RWPE1 (cell line): Measurements from ENCODE around the gene HSF5.
A peak's percentile ranks its signal among the peaks of the same experiment; 100 is the strongest.

ENCODE experiments used
- CTCF ChIA-PET: fragments of 350-600 bp; sonication (Branson Sonifier 250); formaldehyde crosslinking; extraction: SDS; loops from one replicate; lab custom pipeline; 2021; lab: Yijun Ruan, JAX
- POLR2A ChIA-PET: fragments of 400-600 bp; formaldehyde crosslinking; extraction: SDS; loops from one replicate; lab custom pipeline; 2020; ENCODE audit warnings: antibody characterized with exemption; ENCODE audit not compliant: low non-redundant PET; lab: Yijun Ruan, JAX
- DNase-seq: peaks from one replicate; pipeline ENCODE4 v3.0.0; 2012; ENCODE audit warnings: low spot score
- H3K27ac ChIP-seq: fragments of 450-650 bp; 2 replicates; pipeline ENCODE4 v1.5.1; 2017
- TF ChIP-seq, protein P1 (sequence below): fragments of 450-650 bp; conservative IDR thresholded peaks from 2 replicates; pipeline ENCODE4 v1.5.1; 2017; ENCODE audit warnings: low read depth, mild to moderate bottlenecking

Gene HSF5

DNA sequence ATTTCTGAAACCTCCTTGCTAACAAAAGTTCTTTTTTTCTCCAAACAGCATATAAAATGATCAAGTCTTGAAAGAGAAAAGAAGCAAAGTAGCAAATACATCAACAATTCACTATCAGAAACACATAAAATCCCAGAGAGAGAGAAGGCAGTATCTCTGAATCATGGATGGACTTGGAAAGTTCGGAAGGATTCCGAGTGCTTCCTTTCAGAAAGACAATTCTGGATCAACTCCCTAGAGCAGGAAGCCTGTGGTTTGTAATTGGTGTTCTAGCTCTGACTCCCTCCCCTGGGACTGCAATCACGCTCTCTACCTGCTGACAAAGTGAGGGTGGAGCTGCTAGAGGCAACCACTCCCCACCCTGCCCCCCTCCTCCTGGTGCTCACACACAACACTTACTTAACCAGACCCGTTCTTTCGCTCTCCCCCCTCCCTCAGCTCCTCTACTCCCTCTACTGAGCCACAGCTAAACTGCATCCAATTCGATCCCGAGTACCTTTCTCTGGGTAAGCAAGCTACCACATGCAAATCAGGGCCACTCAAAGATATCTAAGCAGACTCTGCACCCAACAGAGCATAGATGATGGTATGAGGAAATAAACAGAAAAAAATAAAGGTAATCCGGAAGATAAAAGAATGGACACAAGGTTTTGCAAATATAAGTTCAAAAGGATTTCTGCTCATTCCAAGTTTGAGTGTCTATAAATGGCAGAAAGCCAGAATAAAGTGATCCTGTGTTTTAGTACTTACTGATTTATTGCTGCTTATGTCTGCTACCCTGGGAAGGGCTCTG is 70.7 kb downstream of the HSF5 start, which contains the start of gene RNF43:
Gene RNF43 (minus strand): TSS at position 235 of the 793 bp plus-strand sequence. CDS start 1,957 bp downstream, outside the sequence.
- CTCF ChIA-PET = interaction anchor here (0.6 to 1.3 kb wide), 14 partner anchors 16 to 1659 kb away, joined by 3 to 10 read pairs (median 4); partner anchors contain the start of gene SUPT4H1
- POLR2A ChIA-PET = interaction anchor here (0.6 to 1.7 kb wide), 2 partner anchors 62 to 65 kb away, joined by 8 to 21 read pairs; partner anchors contain the start of gene SUPT4H1
- DNase-seq = peak; percentile 99
- H3K27ac ChIP-seq = peak within 1 kb of the TSS; percentile 61
- TF ChIP-seq, protein P1, sequence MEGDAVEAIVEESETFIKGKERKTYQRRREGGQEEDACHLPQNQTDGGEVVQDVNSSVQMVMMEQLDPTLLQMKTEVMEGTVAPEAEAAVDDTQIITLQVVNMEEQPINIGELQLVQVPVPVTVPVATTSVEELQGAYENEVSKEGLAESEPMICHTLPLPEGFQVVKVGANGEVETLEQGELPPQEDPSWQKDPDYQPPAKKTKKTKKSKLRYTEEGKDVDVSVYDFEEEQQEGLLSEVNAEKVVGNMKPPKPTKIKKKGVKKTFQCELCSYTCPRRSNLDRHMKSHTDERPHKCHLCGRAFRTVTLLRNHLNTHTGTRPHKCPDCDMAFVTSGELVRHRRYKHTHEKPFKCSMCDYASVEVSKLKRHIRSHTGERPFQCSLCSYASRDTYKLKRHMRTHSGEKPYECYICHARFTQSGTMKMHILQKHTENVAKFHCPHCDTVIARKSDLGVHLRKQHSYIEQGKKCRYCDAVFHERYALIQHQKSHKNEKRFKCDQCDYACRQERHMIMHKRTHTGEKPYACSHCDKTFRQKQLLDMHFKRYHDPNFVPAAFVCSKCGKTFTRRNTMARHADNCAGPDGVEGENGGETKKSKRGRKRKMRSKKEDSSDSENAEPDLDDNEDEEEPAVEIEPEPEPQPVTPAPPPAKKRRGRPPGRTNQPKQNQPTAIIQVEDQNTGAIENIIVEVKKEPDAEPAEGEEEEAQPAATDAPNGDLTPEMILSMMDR = peak; percentile 95

DNA sequence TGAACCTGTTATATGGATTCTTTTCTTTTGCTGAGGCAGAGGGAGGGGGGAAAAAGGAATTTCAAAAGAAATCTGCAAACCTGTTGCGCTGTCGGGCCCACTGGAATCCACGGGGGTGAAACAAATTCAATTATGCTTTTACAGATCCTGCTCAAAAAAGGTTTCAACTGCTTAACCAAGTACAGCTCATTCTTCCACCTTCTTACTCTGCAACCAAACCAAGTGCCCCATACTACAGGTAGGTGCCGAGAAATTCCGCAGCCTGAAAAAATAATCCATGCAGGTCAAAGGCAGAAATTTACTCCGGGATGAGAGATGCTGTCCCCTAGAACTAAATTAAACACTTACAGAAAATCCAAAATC is 71.3 kb downstream of the HSF5 start:
- DNase-seq = no peak
- ChIA-PET POLR2A (interaction anchor here (1.7 kb wide), 1 partner anchor 65 kb away, joined by 21 read pairs; the partner anchor contains the start of gene SUPT4H1), CTCF (interaction anchor here (0.6 to 1.3 kb wide), 10 partner anchors 15 to 520 kb away, joined by 3 to 10 read pairs (median 5); partner anchors contain the start of gene SUPT4H1)
- H3K27ac ChIP-seq = peak overlapping the region; percentile 61
- TF ChIP-seq, protein P1 = no peak

DNA sequence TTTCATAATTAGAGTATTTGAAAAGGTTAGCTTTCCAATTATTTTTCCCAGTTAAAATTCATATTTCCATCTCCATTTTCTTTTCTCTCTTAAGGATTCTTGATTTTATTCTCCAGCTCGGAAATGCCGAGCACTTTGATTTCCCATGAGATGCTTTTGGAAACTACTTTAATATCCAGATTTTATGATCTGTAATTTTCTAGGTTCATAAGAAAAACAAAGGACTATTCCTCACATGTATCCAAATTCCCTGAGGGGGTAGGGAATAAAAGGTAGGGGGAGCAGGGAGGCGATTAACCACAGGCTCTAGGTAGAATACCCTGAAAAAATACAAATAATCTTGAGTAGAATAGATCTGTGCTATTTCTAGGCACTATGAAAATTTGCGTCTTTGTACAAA is 71.8 kb downstream of the HSF5 start:
- no peak for DNase-seq
- ChIA-PET CTCF (interaction anchor here (1.2 kb wide), 1 partner anchor 99 kb away, joined by 3 read pairs; no protein-coding TSS in a partner anchor), POLR2A (interaction anchor here (1.7 to 2.0 kb wide), 2 partner anchors 64 kb away, joined by 7 to 21 read pairs; partner anchors contain the start of gene SUPT4H1)
- TF ChIP-seq, protein P1 = no peak
- H3K27ac ChIP-seq = no peak overlapping the region

DNA sequence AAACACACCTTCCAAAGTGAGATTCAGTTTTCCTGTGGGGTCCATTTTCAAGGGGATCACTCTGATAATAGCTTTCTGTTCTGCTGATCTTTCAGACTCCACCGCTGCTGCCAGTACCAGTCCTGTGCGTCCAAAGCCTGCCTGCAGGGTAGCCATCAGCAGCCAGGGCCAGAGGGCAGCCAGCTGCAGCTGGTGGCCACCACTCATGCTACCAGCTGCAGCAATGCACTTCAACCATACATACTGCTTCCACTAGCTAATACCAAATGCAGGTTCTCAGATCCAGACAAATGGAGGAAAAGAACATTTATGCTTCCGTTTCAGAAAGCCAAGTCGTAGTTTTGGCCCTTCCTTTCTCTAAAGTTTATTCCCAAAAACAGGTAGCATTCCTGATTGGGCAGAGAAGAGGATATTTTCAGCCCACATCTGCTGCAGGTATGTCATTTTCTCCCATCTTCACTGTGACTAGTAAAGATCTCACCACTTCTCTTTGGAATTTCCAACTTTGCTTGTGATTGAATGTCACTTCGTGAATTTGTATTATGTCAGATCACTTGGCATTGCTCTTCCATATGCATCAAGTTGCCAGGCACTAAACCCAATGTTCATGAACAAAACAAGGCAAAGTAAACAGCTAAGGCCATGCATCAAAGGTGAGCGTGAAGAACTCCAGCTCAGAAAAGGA is 72.7 kb downstream of the HSF5 start:
- ChIA-PET POLR2A (interaction anchor here (2.0 kb wide), 1 partner anchor 63 kb away, joined by 7 read pairs; the partner anchor contains the start of gene SUPT4H1), CTCF (interaction anchor here (0.7 to 1.2 kb wide), 2 partner anchors 98 to 1731 kb away, joined by 3 read pairs; no protein-coding TSS in a partner anchor)
- TF ChIP-seq, protein P1 = no peak
- DNase-seq = no peak
- peak overlapping the region; percentile 71 for H3K27ac ChIP-seq

DNA sequence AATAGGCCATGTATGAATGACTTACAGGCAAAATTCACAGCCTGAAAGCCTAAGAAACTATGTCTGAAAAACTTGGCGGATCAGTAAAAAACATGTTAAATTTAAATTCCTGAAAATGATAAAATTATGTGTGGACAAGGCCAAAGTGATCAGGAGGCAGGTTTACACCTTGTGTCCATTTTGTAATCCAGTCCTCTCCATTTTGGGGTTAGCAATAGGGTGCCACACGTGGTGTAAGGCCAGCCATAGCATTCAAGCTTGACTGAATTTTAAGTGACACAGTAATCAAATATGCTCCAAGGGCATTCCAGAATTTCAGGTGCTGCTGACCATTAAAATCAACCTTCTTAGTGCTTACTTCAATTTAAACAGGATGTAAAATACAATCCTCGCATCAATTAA is 73.6 kb downstream of the HSF5 start:
- ChIA-PET POLR2A (interaction anchor here (2.0 kb wide), 1 partner anchor 63 kb away, joined by 7 read pairs; the partner anchor contains the start of gene SUPT4H1), CTCF (no interaction called here)
- no peak for DNase-seq
- H3K27ac ChIP-seq = no peak overlapping the region
- TF ChIP-seq, protein P1 = no peak

DNA sequence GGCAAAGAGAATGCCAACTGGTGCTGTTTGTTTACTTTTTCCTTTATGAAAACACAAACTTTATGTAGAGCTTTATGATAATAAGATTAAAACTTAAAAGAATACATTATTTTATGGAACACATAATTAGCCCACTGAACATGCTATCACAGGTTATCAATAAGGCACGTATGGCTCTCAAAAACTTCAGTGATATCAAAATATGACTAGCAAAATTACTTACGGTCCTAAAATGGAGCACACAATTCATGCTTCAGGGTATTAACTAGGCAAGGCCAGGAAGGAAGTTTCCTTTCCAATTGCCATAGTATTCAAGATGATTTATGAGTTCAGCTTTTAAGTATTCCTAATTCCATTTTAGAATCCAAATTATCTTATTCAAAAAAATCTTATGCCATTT is 74.5 kb downstream of the HSF5 start:
- TF ChIP-seq, protein P1 = no peak
- no peak for DNase-seq
- ChIA-PET CTCF (interaction anchor here (0.7 kb wide), 2 partner anchors 58 to 1684 kb away, joined by 3 read pairs; no protein-coding TSS in a partner anchor), POLR2A (interaction anchor here (1.3 kb wide), 1 partner anchor 61 kb away, joined by 4 read pairs; the partner anchor contains the start of gene SUPT4H1)
- H3K27ac ChIP-seq = no peak overlapping the region
